HG03039 (cell line): ENCODE measurements around the gene RGPD6.
"Not testable (repeated sequence)": the region's sequence is repeated elsewhere in the genome, so short reads cannot be mapped to it uniquely, and the experiment has no call there.

ENCODE experiments used
- ATAC-seq: cut with Tn5 transposase; IDR thresholded peaks from one replicate; pipeline ENCODE4 v1.9.1; 2021; ENCODE audit warnings: mild to moderate bottlenecking, moderate library complexity; ENCODE audit not compliant: unreplicated experiment

Gene RGPD6

DNA sequence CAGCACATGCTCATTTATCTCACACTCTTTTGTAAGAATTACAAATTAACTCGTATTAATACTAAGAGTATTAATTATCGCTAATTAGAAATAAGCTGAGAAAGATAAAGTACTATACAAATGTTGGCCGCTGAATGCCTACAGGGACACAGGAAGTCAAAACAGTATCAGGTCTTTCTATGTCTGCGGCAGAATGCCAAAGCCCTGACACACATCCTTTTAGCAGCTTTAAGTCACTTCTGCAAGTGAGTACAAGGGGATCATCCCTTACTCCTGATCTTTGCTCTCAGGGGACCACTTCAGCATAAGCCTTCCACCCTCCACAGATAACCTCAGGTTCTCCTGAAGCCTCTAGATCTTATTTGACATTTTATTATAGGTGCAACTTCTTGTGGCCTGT is 94.3 kb downstream of the RGPD6 start:
- not testable (repeated sequence) for ATAC-seq

DNA sequence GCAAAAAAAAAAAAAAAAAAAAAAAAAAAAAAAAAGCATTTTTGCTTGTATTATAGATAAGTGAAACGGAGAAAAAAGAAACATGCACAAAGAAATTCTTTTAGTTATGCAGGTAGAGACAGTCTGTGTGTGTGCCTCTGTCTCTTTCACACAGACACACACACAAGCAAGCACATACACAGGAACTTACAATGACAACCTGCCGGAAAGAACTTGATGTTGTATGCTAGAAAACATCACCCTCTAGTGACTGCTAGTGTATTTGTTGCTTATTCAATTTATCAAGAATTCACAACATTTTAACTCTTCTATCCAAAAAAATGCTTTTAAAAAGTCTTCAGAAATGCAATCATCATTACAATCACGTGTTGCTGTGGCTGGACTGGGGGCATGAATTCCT is 95.8 kb downstream of the RGPD6 start:
- not testable (repeated sequence) for ATAC-seq

DNA sequence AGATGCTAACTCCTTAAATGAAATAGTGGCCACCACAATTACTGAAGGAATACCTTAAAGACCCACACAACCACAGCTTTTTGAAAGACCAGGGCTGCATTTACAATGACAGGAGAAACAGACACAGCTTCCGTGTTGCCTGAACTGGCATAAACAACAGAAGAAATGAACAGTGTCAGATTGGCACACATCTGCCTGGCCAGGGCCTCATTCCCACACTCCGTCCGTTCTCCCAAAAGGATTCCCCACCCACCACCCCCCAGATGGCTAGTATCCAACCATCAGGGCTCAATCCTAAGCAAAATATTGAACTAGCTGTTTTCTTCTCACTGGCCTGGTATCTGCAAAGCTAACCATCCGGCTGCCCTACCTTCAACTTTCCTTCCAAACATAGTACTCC is 96.9 kb downstream of the RGPD6 start:
- not testable (repeated sequence) for ATAC-seq

DNA sequence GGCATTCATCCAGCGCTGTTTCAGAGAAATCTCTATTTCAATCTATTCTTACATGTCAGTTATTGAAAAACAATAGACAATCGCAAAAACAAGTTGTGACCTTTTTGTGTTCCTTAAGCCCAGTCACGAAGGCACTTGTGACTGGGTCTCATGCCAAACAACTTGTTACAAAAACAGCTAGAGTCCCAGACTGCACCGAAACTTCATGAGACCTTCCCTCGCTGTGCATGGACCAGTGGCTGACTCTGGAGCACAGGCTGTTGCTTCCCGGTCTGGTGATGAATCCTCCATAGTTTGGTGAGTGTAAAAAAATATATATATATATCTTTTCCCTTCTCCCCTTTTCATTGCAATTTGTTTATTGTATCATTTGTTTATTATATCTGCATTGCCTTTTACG is 99.7 kb downstream of the RGPD6 start:
- ATAC-seq = not testable (repeated sequence)

DNA sequence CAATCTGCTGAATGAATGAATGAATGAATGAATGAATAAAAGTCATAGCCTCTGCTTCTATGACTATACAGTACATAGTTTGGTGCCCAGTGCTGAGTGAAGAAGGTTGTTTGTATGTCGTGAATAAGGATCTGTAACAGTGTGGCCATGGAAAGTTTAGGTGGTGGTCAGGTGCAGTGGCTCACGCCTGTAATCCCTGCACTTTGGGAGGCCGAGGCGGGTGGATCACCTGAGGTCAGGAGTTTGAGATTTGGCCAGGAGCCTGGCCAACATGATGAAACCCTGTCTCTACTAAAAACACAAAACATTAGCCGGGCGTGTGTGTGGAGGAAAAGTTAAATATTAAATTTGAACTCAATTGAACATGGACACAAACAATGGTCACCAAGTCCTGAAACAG is 100.1 kb downstream of the RGPD6 start:
- not testable (repeated sequence) for ATAC-seq

DNA sequence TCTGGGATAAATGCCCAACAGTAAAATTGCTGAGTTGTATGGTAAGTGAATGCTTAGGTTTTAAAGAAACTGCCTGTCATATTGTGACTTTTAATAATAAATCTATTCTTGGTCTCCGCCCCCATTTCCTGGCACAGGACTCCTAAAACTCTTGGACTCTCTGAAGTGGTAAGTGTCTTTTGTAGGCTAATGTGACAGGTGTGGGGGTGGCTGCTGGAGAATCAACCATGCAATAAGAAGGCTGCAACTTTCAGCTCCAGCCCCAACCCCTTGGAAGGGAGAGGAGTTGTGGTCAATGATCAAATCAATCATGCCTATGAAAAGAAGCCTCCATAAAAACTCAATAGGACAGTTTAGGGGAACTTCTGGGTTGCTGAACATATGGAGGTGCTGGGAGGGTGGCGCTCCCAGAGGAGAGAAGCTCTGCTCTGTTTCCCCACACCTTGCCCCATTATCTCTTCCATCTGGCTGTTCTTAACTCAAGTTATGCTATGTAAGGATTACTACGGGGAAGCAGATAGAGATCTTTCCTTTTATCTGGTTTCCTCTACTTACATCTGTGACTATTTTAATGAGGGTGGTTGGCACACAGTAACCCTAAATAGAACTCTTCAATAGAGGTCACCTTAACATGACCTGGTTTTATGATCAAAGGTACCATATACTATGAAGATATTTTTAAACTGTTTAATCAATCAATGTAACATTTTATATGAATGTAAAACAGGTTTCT is 101.2 kb downstream of the RGPD6 start:
- ATAC-seq = not testable (repeated sequence)

DNA sequence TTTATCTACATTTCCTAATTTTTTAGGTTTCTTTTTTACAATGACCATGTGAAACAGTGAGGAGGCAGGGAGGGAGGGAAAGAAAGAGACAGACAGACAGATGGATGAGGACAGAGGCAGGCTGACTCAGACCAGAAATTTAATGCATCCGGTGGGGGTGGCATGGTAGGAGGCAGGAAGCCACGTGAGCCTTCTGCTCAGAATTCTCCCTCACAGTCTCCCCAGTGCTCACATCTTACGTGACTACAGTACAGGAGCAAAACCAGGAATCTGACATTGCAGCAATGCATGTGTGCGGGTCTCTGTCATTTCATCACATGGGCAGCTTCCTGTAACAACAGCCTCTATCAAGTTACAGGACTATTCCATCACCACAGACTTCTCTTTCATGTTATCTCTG is 102.1 kb downstream of the RGPD6 start:
- ATAC-seq = peak; percentile 97

DNA sequence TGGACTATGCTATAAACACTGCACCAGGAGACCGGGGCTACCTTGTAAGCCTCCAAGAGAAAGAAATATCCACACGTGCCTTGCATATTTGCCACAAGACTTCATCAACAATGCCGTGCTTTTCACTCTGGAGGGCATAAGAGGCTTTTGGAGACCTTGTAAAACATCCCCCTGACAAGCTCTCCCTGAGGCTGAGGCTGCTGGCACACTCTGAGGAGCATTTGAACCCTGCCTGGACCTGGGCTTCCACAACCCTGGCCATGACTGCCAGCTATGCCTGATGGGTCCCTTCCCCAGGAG is 104.0 kb downstream of the RGPD6 start:
- not testable (repeated sequence) for ATAC-seq

DNA sequence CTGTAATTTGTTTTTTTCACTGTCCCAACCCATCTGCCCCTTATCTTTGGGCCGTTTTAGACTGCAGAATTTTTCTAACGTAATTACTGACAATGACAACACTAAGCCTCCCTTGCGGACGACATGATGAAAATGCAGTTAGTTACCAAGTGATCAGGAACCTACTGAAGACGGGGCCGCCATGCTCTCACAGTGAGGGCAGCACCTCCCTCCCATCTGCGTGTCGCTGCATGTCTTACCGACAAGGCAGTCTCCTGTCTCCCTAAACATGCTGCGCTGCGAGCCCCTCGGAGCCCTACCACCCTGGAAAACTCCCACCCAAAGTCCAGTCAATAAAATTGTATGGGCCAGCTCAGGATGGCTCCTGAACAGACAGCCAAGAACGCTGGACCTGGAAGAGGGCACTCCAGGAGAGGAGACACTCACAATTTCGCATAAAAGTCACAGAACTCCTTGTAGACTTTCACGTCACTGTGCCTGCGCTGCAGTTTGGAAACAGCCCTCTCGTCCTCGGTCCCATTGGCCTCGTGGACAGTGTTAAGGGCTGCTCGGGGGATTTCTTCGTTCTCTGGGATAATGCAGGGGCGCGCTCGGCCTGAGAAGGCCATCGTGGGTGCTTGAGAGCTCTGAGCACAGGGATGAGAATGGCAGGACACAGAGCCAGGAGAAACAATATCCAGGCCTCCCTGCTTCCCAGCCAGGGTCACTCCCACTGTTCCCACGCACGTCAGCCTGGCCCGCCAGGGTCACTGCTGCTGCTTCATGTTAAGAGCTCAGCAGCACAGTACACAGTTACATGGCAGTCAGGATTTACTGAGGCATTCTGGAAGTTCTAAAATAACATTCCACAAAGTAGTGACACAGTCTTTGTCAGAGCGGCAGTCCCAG is 104.6 kb downstream of the RGPD6 start, which contains the start of gene LIMS4:
Gene LIMS4 (minus strand): TSS at position 646 of the 888 bp plus-strand sequence. CDS start 38 bp downstream, at position 608.
- not testable (repeated sequence) for ATAC-seq

DNA sequence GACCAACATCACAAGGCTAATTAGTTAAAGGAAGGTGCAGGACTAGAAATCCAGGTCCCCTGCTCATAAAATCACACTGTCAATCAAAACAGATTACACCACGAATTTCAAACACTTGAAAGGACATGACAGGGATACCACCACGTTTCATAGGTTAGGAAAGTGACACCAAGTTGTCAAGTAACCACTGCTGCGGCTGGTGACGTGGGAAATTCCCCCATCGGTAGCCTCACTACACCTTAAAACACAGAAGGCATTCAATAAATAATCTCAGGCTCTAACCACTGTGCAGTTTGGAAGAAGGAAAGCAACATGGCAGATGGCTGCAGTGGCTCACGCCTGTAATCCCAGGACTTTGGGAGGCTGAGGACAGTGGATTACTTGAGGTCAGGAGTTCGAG is 108.1 kb downstream of the RGPD6 start:
- not testable (repeated sequence) for ATAC-seq

DNA sequence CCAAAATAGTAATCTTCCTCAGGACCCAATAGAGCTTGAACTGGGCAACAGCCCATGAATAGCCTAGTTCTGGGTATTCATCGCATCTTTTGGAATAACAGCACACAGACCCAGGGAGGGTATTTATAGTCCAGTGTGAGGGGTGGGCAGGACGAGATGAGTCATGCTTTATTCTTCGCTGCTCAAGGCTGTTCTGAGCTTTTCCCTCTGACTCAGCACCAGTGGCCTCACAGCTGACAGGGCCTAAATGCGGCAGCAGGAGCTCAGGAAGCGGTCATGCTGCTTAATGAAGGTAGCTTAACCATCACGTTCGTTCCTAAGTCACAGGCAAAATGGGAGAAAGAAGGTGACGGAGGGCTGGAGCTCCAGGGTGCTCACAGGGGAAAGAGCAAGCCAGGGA is 111.7 kb downstream of the RGPD6 start:
- ATAC-seq = peak; percentile 82
